GM19452 (cell line): ENCODE results near the gene INTS2.
"Not testable (repeated sequence)": the region's sequence is repeated elsewhere in the genome, so short reads cannot be mapped to it uniquely, and the experiment has no call there.

Experiments used
- ATAC-seq: cut with Tn5 transposase; IDR thresholded peaks from one replicate; pipeline ENCODE4 v1.9.1; 2021; ENCODE audit not compliant: unreplicated experiment

The INTS2 gene

GRCh38 chr17:61848896-61849295 is 78.9 kb downstream of the INTS2 start:
- ATAC-seq: no peak

GRCh38 chr17:61848247-61848646 is 79.5 kb downstream of the INTS2 start:
- no peak for ATAC-seq

DNA sequence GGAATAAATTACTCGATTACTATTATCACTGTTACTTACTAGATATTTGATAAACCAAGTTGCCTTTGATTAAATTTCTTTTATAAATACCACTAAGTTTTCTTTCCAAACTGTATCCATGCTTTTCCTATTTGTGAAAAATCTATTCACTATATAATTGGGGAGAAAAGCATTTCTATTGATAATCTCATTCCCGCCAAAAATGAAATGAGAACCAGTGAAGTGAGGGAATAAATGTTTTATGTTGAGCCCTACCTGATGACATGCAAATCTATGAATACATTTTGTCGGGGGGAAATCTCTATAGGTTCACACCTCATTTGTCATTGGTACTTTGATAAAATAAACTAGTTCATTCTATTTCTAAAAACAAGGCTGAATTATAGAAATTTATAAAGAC is 80.1 kb downstream of the INTS2 start:
- ATAC-seq: no peak

DNA sequence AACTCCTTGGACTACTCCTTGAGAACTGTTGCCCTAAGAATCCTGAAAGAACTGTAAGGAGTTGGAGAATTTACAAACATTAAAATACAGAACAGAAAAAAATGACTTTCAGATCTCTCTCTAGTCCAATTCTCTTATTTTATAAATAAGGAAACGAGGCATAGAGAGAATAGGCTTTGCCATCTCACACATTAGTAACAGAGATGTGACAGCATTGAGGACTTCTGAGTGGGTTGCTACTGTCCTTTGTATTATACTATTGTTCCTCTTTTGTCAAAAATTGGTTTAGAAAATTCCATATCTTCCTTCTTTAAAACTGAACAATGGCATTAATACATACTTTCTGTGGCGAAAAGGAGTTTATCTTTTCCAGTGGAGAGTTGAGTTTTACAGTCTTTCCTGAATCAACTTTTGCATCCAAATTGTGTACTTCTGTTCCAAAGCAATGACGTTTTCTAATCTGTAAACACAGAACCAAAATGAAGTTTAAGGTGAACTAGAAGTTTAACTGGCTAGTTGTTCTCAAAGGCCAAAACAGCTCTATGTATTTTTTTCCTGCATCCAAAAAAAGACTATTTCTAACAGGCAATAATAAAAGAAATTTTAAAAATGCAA is 80.9 kb downstream of the INTS2 start:
- no peak for ATAC-seq

- ATAC-seq: no peak
Measured at GRCh38 chr17:61846088-61846487, 81.7 kb downstream of the INTS2 start.

- no peak for ATAC-seq
Measured at GRCh38 chr17:61843435-61843834, 84.3 kb downstream of the INTS2 start.

GRCh38 chr17:61842899-61843298 is 84.9 kb downstream of the INTS2 start:
- ATAC-seq: no peak

DNA sequence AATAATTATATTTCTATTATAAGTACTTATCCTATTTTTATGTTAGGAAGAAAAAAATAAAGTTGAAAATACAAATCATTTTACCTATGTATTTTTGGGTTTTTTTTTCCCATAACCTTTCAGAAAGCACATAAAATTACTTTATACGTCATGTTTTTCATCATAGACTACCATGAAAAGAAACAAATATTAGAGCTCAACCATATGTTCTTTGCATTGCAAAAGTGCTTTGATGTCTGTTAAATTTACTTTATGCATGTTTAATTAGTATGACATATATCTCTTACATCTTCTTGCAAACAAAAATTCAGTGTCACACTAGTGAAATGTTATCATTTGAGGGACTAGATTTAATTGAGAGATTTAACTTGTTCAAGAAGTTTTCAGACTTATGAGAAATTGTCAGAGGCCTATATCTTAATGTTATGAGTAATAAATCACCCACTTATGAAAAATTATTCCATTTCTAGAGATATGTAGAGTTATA is 88.4 kb downstream of the INTS2 start:
- no peak for ATAC-seq

GRCh38 chr17:61837175-61838051 is 90.4 kb downstream of the INTS2 start:
- no peak for ATAC-seq

- ATAC-seq: no peak
Measured at GRCh38 chr17:61836266-61837174, 91.3 kb downstream of the INTS2 start.

GRCh38 chr17:61835606-61836005 is 92.2 kb downstream of the INTS2 start:
- no peak for ATAC-seq

DNA sequence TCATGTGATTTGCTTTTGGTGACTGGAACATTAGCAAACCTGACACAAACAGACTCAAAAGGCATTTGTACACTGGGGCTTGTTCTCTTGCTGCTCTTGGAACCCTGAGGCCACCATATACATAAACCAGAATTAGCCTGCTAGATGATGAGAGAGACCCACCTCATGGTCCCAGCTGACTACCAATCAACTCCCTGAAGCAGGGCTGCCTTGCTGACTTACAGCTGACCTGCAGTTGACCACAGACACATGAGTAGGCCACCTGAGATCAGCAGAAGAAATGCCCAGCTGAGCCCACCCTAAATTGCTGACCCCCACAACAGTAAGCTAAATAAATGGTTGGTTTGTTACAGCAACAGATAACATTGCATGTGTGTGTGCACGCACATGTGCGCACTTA is 93.2 kb downstream of the INTS2 start:
- ATAC-seq: no peak

GRCh38 chr17:61833536-61834193 is 94.1 kb downstream of the INTS2 start:
- ATAC-seq: no peak

- ATAC-seq: no peak
Measured at GRCh38 chr17:61832463-61832862, 95.3 kb downstream of the INTS2 start.

DNA sequence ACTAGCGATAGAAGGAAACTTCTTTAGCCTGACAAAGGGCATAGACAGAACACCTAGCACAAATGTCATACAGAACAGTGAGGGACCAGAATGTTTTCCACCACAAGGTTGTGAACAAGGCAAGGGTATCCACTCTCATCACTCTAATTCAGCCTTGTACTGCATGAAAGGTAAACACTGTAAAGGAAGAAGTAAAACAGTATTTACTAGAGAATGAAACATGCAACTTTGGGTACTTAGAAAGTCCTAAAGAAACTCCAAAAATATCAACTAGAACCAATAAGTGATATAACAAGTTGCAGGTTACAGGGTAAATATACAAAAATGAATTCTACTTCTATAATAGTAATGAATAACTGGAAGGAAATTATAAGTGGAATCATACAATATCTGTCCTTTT is 96.7 kb downstream of the INTS2 start:
- ATAC-seq: no peak

DNA sequence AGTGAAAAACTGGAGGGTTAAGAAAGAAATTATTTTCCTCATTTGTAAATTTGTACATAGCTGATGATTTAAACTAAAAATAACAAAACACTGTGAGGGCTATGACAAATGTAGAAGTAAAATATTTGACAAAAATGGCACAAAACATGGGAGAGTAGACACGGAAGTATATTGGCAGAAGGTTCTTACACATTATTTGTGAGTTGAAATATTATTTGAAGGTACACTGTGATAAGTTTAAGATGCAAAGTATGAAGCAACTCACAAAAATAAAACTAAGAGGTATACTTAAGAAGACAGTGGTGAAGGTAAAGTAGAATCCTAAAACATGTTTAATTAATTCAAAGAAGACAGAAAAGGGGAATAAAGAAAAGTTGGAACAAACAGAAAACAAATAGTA is 99.1 kb downstream of the INTS2 start:
- ATAC-seq: no peak

- no peak for ATAC-seq
Measured at GRCh38 chr17:61827649-61828395, 100.0 kb downstream of the INTS2 start.

DNA sequence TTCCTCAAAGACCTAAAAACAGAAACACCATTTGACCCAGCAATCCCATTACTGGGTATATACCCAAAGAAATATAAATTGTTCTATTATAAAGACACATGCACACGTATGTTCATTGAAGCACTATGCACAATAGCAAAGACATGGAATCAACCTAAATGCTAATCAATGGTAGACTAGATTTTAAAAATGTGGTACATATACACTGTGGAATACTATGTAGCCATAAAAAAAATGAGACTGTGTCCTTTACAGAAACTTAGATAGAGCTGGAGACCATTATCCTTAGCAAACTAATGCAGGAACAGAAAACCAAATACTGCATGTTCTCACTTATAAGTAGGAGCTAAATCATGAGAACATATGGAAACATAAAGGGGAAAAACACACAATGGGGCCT is 100.9 kb downstream of the INTS2 start:
- ATAC-seq: not testable (repeated sequence)

- ATAC-seq: not testable (repeated sequence)
Measured at GRCh38 chr17:61826198-61826597, 101.6 kb downstream of the INTS2 start.
